ENCODE data around the gene FZR1.
A peak's percentile ranks its signal among the peaks of the same experiment; 100 is the strongest.

The FZR1 gene

GRCh38 chr19:3555653-3556422 is 49.7 kb downstream of the FZR1 start:
- no peak overlapping the region for H2BK5ac ChIP-seq (ENCODE audit: low read depth, low read length, poor library complexity)
- no CpG with 5 or more reads among the region's 15 CpGs for WGBS (ENCODE audit: extremely low coverage, insufficient coverage, insufficient read length)
- peak in 1 of 2 donors; percentile 46 for DNase-seq

GRCh38 chr19:3556423-3556977 is 50.4 kb downstream of the FZR1 start:
- Histone ChIP-seq H3K14ac (ENCODE audit: low read length) (peak overlapping the region; percentile 86), H4K91ac (ENCODE audit: low read depth, low read length) (peak overlapping the region; percentile 46), H3K4me2 (ENCODE audit: low read length) (peak overlapping the region; percentile 69), H3K79me2 (ENCODE audit: control insufficient read depth, insufficient read depth, low read length, poor library complexity) (peaks cover 28% of the 10 kb centered on the region), H4K8ac (ENCODE audit: low read depth, low read length) (peak overlapping the region; percentile 30), H3K4ac (ENCODE audit: low read depth, low read length) (peak overlapping the region; percentile 91), H3K4me1 (ENCODE audit: control insufficient read depth in 1 of 2, insufficient read depth in 2 of 2, low read length in 2 of 2) (peaks cover 22 to 26% of the 10 kb centered on the region in 2 experiments), H3K79me1 (ENCODE audit: low read length) (peaks cover 21% of the 10 kb centered on the region), H2BK5ac (ENCODE audit: low read depth, low read length, poor library complexity) (peak overlapping the region; percentile 9), H3K9me3 (ENCODE audit: insufficient read depth, low read depth, low read length) (no peaks in the 10 kb centered on the region), H2BK120ac (ENCODE audit: insufficient read depth, low read length, poor library complexity) (peak overlapping the region; percentile 21), H3K23ac (ENCODE audit: low read length) (no peak overlapping the region), H2AK5ac (ENCODE audit: low read length) (peak overlapping the region; percentile 36), H3K9ac (ENCODE audit: low read length) (peak overlapping the region; percentile 45), H3K18ac (ENCODE audit: low read length) (peak overlapping the region; percentile 85), H4K12ac (ENCODE audit: low read depth, low read length) (peak overlapping the region; percentile 13), H3K4me3 (ENCODE audit: low read depth, low read length) (peak overlapping the region; percentile 91), H2AFZ (ENCODE audit: insufficient read depth, low read length, poor library complexity) (no peak overlapping the region), H3K36me3 (ENCODE audit: control insufficient read depth in 1 of 2, insufficient read depth in 2 of 2, low read length in 2 of 2) (peaks cover 2 to 5% of the 10 kb centered on the region in 2 experiments), H2BK12ac (ENCODE audit: low read length) (no peak overlapping the region), H3K27ac (ENCODE audit: low read depth, low read length) (peak overlapping the region; percentile 11), H3K27me3 (ENCODE audit: insufficient read depth, low read length) (no peaks in the 10 kb centered on the region)
- DNase-seq = peak in 1 of 2 donors; percentile 28
- WGBS (ENCODE audit: extremely low coverage, insufficient coverage, insufficient read length) = no CpG with 5 or more reads among the region's 9 CpGs

More at GRCh38 chr19:3555653-3556422, 49.7 kb downstream of the FZR1 start:
- Histone ChIP-seq H3K23ac (ENCODE audit: low read length) (no peak overlapping the region), H3K9me3 (ENCODE audit: insufficient read depth, low read depth, low read length) (no peaks in the 10 kb centered on the region), H3K36me3 (ENCODE audit: control insufficient read depth in 1 of 2, insufficient read depth in 2 of 2, low read length in 2 of 2) (peaks cover 9 to 12% of the 10 kb centered on the region in 2 experiments), H3K9ac (ENCODE audit: low read length) (no peak overlapping the region), H4K91ac (ENCODE audit: low read depth, low read length) (no peak overlapping the region), H4K12ac (ENCODE audit: low read depth, low read length) (peak overlapping the region; percentile 5), H3K79me2 (ENCODE audit: control insufficient read depth, insufficient read depth, low read length, poor library complexity) (peaks cover 28% of the 10 kb centered on the region), H2AK5ac (ENCODE audit: low read length) (no peak overlapping the region), H3K27me3 (ENCODE audit: insufficient read depth, low read length) (no peaks in the 10 kb centered on the region), H3K27ac (ENCODE audit: low read depth, low read length) (no peak overlapping the region), H3K79me1 (ENCODE audit: low read length) (peaks cover 21% of the 10 kb centered on the region), H3K4me3 (ENCODE audit: low read depth, low read length) (peak overlapping the region; percentile 91), H3K4me1 (ENCODE audit: control insufficient read depth in 1 of 2, insufficient read depth in 2 of 2, low read length in 2 of 2) (peaks cover 22 to 26% of the 10 kb centered on the region in 2 experiments), H2AFZ (ENCODE audit: insufficient read depth, low read length, poor library complexity) (no peak overlapping the region), H4K8ac (ENCODE audit: low read depth, low read length) (no peak overlapping the region), H3K14ac (ENCODE audit: low read length) (no peak overlapping the region), H3K4me2 (ENCODE audit: low read length) (peak overlapping the region; percentile 69), H3K4ac (ENCODE audit: low read depth, low read length) (peak overlapping the region; percentile 16), H2BK12ac (ENCODE audit: low read length) (no peak overlapping the region), H3K18ac (ENCODE audit: low read length) (peak overlapping the region; percentile 1), H2BK120ac (ENCODE audit: insufficient read depth, low read length, poor library complexity) (no peak overlapping the region)

DNA sequence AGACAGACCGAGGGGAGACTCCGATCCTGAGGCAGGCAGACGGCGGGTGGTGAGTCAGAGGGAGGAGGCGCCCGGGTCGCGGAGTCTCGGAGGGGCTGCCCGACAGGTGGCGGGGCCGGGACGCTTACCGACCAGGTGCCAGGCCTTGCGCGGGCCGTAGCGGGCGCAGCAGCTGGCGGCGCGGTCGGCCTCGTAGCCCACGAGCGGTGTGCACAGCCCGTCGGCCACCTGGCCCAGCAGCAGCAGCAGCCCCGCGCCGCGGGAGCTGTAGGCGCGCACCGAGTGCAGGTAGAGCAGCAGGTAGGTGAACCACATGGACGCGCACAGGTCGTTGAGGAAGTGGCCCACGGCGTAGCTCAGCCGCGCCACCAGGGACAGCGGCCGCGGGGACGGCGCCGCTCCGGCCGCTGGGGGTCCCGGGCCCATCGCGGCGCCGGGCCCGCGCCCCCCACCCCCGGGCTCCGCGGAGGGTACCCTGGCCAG is 50.9 kb downstream of the FZR1 start:
- peaks cover 28% of the 10 kb centered on the region for H3K79me2 ChIP-seq (ENCODE audit: control insufficient read depth, insufficient read depth, low read length, poor library complexity)
- no CpG with 5 or more reads among the region's 60 CpGs for WGBS (ENCODE audit: extremely low coverage, insufficient coverage, insufficient read length)
- H2BK120ac ChIP-seq (ENCODE audit: insufficient read depth, low read length, poor library complexity) = peak overlapping the region; percentile 21
- peak overlapping the region; percentile 85 for H3K18ac ChIP-seq (ENCODE audit: low read length)
- peak overlapping the region; percentile 91 for H3K4ac ChIP-seq (ENCODE audit: low read depth, low read length)
- peaks cover 21% of the 10 kb centered on the region for H3K79me1 ChIP-seq (ENCODE audit: low read length)
- no peak overlapping the region for H2AFZ ChIP-seq (ENCODE audit: insufficient read depth, low read length, poor library complexity)
- H3K23ac ChIP-seq (ENCODE audit: low read length) = no peak overlapping the region
- peak overlapping the region; percentile 73 for H3K9ac ChIP-seq (ENCODE audit: low read length)
- H3K14ac ChIP-seq (ENCODE audit: low read length) = peak overlapping the region; percentile 86
- peak overlapping the region; percentile 91 for H3K4me3 ChIP-seq (ENCODE audit: low read depth, low read length)
- peak overlapping the region; percentile 34 for H3K27ac ChIP-seq (ENCODE audit: low read depth, low read length)
- H3K9me3 ChIP-seq (ENCODE audit: insufficient read depth, low read depth, low read length) = no peaks in the 10 kb centered on the region
- no peak overlapping the region for H2BK12ac ChIP-seq (ENCODE audit: low read length)
- peaks cover 22 to 26% of the 10 kb centered on the region in 2 experiments for H3K4me1 ChIP-seq (ENCODE audit: control insufficient read depth in 1 of 2, insufficient read depth in 2 of 2, low read length in 2 of 2)
- peaks cover 0 to 3% of the 10 kb centered on the region in 2 experiments for H3K36me3 ChIP-seq (ENCODE audit: control insufficient read depth in 1 of 2, insufficient read depth in 2 of 2, low read length in 2 of 2)
- peak; percentile 47 to 60 for DNase-seq
- H3K27me3 ChIP-seq (ENCODE audit: insufficient read depth, low read length) = no peaks in the 10 kb centered on the region
- peak overlapping the region; percentile 18 for H4K8ac ChIP-seq (ENCODE audit: low read depth, low read length)
- H3K4me2 ChIP-seq (ENCODE audit: low read length) = peak overlapping the region; percentile 69
- H2BK5ac ChIP-seq (ENCODE audit: low read depth, low read length, poor library complexity) = peak overlapping the region; percentile 24
- peak overlapping the region; percentile 36 for H2AK5ac ChIP-seq (ENCODE audit: low read length)
- no peak overlapping the region for H4K12ac ChIP-seq (ENCODE audit: low read depth, low read length)
- H4K91ac ChIP-seq (ENCODE audit: low read depth, low read length) = peak overlapping the region; percentile 46

GRCh38 chr19:3557461-3558248 is 51.5 kb downstream of the FZR1 start, which contains the start of gene MFSD12:
MFSD12 (minus strand) TSS chr19:3557586; CDS start chr19:3557403, 183 bp downstream.
- peak within 1 kb of the TSS; percentile 91 for H3K4me2 ChIP-seq (ENCODE audit: low read length)
- peaks cover 0 to 3% of the 10 kb centered on the region in 2 experiments for H3K36me3 ChIP-seq (ENCODE audit: control insufficient read depth in 1 of 2, insufficient read depth in 2 of 2, low read length in 2 of 2)
- H3K27ac ChIP-seq (ENCODE audit: low read depth, low read length) = peak within 1 kb of the TSS; percentile 72
- peak within 1 kb of the TSS; percentile 36 for H2AK5ac ChIP-seq (ENCODE audit: low read length)
- peak within 1 kb of the TSS; percentile 89 for H2AFZ ChIP-seq (ENCODE audit: insufficient read depth, low read length, poor library complexity)
- H3K79me1 ChIP-seq (ENCODE audit: low read length) = peaks cover 21% of the 10 kb centered on the region
- H3K18ac ChIP-seq (ENCODE audit: low read length) = peak within 1 kb of the TSS; percentile 85
- H4K8ac ChIP-seq (ENCODE audit: low read depth, low read length) = peak within 1 kb of the TSS; percentile 91
- peaks cover 28% of the 10 kb centered on the region for H3K79me2 ChIP-seq (ENCODE audit: control insufficient read depth, insufficient read depth, low read length, poor library complexity)
- peak within 1 kb of the TSS; percentile 94 for H2BK5ac ChIP-seq (ENCODE audit: low read depth, low read length, poor library complexity)
- H3K9ac ChIP-seq (ENCODE audit: low read length) = peak within 1 kb of the TSS; percentile 73
- H3K14ac ChIP-seq (ENCODE audit: low read length) = peak within 1 kb of the TSS; percentile 87
- no peaks in the 10 kb centered on the region for H3K27me3 ChIP-seq (ENCODE audit: insufficient read depth, low read length)
- H3K23ac ChIP-seq (ENCODE audit: low read length) = no peak within 1 kb of the TSS
- DNase-seq = peak; percentile 95 to 97
- no CpG with 5 or more reads among the region's 81 CpGs for WGBS (ENCODE audit: extremely low coverage, insufficient coverage, insufficient read length)
- H2BK120ac ChIP-seq (ENCODE audit: insufficient read depth, low read length, poor library complexity) = peak within 1 kb of the TSS; percentile 88
- H3K4me3 ChIP-seq (ENCODE audit: low read depth, low read length) = peak within 1 kb of the TSS; percentile 91
- H4K91ac ChIP-seq (ENCODE audit: low read depth, low read length) = peak within 1 kb of the TSS; percentile 95
- H3K4ac ChIP-seq (ENCODE audit: low read depth, low read length) = peak within 1 kb of the TSS; percentile 91
- peaks cover 21 to 25% of the 10 kb centered on the region in 2 experiments for H3K4me1 ChIP-seq (ENCODE audit: control insufficient read depth in 1 of 2, insufficient read depth in 2 of 2, low read length in 2 of 2)
- H3K9me3 ChIP-seq (ENCODE audit: insufficient read depth, low read depth, low read length) = no peaks in the 10 kb centered on the region
- H4K12ac ChIP-seq (ENCODE audit: low read depth, low read length) = peak within 1 kb of the TSS; percentile 66
- peak within 1 kb of the TSS; percentile 91 for H2BK12ac ChIP-seq (ENCODE audit: low read length)
